ENCODE measurements around the gene HDGFL1.

The HDGFL1 gene

DNA sequence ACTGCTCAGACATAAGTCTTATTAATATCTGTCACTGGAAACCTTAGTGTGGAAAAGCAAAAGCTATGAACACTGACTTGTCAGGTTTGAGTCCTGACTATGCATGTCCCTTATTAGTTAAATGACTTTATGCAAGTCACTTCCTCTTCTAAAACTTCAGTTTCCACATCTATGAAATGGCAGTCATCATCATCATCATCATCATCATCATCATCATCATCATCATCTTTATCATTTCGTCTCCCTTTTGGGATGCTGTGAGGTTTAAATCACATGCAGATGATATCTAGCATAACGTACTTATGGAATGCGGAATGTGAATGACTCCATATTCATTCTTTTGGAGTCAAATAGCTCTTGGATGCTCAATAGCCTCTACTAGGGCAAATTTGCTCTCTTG, 24.5 kb downstream of the HDGFL1 start:
- DNase-seq: no peak

GRCh38 chr6:22596011-22596410, 26.6 kb downstream of the HDGFL1 start:
- DNase-seq: no peak

- DNase-seq: no peak
Measured at GRCh38 chr6:22598339-22598738, 29.0 kb downstream of the HDGFL1 start.

DNA sequence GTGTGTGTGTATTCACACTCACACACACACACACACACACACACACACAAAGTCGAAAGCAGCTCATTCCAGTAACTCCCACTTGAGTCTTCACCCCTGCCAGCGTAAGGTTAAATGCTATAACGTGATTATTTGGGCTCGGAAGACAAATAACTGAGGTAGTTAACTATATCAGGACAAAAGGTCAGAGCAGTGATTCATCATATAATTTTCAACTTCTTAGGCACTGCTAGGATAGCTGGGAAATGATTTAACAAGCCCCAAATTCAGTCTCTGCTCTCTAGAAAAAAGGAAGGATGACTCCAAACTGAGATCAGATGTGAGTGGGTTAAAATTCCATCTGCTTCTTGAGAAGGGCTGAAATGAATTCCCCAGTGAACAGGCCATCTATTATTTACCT, 30.7 kb downstream of the HDGFL1 start:
- no peak for DNase-seq

GRCh38 chr6:22601984-22602383, 32.6 kb downstream of the HDGFL1 start:
- DNase-seq: no peak

DNA sequence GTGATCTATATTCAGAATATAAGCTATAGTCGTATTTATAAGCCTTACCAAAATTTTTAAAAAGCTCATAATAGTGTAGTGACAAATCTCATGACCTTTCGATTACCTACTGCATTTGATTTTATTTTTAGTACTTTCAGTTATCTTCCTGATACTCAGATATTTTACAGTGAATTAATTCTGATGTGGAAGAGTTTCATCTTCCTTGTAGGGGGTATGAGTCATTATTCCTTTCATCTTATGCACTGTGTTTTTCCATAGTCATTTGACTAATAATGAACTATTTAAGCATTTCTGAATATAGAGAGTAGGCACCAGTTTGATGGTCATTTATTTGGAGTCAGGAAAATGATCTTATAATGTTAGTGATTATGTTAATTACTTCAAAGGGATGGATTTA, 36.4 kb downstream of the HDGFL1 start:
- no peak for DNase-seq

DNA sequence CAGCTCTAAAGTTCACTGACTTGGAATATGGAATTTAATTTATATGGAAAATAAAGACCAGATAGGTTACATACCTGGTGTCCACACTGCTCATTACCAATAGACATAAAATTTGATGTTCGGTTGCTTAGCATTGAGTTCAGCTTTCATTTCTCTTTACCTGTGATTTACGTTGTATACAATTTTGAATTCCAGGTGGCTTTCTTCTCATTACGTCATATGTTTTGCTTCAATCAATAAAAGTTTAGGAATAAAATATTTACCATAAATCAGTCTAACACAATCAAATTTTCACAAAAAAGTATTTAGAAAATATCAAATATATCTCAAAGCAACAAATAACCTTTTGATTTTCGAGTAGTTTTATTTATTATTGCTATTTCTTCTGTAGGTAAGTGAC, 40.8 kb downstream of the HDGFL1 start:
- no peak for DNase-seq

DNA sequence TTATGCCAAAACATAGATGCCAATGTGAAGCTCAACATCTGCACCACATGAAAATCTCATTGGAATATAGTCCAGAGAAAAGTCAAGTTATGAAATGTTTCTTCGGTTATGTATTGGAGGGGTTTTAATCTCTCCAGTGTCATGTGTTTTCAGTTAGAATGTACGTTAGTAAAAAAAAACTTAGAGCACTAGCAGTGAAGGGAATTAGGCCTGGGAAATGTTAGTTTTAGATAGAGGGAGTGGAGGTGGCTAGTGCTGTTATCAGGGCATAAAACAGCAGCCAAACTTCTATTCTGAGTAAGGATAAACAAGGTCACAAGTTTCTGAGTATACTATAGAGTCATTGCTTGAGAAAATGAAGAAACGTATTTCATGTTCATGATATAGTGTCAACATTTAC, 42.9 kb downstream of the HDGFL1 start:
- DNase-seq: no peak

GRCh38 chr6:22613051-22613450, 43.7 kb downstream of the HDGFL1 start:
- DNase-seq: no peak

DNA sequence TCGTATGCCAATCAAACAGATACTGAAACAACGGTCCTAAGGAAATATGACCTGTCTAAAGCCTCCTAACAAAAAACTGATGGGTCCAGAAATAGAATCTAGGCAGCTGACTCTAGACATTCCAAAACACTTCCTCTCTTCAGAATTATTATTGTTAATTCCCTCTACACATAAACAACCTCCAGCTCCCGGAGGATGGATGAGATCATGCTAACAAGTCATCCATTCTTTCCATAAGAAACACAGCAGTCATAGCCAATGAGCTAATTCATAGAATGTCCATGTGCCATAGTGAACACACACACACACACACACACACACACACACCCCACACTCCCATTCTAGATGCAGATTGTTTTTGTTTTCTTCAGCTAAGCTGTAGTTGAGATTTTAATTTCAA, 44.3 kb downstream of the HDGFL1 start:
- no peak for DNase-seq

DNA sequence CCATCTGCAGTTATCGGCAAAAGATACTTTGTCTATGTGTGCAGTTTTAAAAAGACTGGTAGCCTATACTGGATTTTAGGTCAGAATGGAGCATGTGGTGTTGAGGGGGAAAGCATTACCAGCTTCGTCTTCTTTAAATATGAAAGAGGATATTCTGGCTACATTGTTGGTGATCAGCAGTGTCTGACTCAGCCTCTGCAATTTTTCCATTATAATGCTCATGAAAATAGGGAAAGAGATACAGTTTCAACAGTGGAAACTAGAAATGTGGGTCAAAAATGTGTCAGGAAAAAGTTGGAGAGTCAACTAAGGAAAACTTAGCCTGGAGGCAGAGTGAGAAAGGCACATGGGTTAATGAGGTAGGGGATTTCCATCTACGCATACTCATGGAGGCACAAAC, 45.2 kb downstream of the HDGFL1 start:
- DNase-seq: no peak

GRCh38 chr6:22621028-22621427, 51.7 kb downstream of the HDGFL1 start:
- DNase-seq: no peak

Data from NCI-H1694 (cell line).